VCaP (cell line): Measurements from ENCODE around the gene GATA3.

Experiments used
- H3K27ac ChIP-seq: fragments of 450-650 bp; 2 replicates; pipeline ENCODE4 v1.5.1; 2017
- TF ChIP-seq, protein P1 (sequence below): fragments of 450-650 bp; conservative IDR thresholded peaks from 2 replicates; pipeline ENCODE4 v1.5.1; 2017; ENCODE audit warnings: mild to moderate bottlenecking, moderate library complexity

The GATA3 gene

DNA sequence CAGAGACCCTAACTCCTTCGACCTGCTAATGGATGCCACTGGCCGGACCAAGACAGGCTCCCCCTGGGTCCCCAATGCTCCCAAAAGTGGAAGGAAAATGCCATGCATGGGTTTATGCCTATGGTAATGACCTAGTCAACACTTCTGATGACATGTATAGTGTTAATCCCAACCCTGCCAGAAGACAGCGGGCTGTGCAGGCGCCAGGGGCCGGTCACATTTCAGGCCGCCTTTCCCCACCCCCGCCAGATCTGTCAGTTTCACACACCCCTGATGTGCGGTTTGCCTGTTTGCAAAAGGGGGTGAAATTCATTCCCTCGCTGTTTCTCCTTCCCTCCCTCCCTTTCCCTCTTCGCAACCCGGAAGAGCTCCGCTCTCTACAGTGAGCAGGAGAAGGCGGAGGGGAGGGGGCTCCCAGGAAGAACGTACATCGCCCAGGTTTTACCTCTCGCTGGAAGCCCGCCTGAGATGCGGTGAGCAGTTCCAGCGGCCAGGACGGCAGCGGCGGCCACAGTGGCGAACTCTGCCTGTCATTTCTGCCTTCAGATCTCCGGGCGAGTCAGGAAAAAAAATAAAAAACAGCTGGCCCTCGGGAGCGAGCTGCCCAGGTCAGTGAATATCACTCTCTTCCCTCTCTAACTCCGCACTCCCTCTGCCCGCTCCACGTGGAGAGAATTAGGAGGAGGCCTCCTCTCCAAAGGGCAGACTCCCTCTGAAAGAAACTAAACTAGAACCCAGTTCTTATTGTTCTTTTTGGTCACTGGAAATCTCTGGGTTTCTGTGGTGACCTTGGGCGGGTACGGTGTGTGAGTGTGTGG, 9.4 kb upstream of the GATA3 start:
- TF ChIP-seq, protein P1, sequence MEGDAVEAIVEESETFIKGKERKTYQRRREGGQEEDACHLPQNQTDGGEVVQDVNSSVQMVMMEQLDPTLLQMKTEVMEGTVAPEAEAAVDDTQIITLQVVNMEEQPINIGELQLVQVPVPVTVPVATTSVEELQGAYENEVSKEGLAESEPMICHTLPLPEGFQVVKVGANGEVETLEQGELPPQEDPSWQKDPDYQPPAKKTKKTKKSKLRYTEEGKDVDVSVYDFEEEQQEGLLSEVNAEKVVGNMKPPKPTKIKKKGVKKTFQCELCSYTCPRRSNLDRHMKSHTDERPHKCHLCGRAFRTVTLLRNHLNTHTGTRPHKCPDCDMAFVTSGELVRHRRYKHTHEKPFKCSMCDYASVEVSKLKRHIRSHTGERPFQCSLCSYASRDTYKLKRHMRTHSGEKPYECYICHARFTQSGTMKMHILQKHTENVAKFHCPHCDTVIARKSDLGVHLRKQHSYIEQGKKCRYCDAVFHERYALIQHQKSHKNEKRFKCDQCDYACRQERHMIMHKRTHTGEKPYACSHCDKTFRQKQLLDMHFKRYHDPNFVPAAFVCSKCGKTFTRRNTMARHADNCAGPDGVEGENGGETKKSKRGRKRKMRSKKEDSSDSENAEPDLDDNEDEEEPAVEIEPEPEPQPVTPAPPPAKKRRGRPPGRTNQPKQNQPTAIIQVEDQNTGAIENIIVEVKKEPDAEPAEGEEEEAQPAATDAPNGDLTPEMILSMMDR = no peak
- no peak overlapping the region for H3K27ac ChIP-seq

DNA sequence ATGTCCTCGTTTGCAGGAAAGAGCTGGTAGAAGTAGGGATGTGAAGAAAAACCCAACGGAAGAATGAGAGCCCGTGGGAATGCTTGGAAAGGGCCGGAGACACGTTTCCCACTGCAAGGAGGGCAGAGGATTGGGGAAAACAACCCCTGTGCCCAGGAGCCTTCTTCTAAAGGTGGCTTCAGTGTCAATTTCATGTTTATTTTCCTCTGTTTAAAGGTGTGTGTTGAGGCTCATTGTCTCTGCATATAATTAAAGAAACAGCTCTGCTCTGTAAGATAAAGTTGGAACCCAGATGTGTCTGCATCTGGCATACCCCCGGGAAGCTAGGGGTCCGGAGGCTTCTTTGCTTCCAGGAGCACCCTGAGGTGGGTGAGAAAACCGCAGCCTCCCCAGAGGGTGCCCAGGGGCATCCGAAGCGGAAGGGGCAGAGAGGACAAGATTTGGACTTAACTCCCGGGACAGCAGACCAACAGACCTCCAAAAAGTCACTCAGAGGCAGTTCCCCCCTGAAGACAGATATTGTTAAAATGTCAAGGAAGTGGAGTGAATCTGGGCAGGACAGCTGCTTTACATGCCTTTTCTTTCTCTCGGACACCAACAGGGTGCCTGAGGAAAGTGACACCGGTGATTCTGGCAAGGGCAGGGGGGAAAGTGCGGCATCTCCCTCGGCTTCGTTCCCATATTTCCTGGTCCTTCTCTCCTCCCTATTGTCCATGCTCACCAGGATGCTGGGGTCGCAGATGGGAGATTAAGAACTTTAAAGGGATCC, 8.6 kb upstream of the GATA3 start:
- TF ChIP-seq, protein P1 = no peak
- no peak overlapping the region for H3K27ac ChIP-seq

DNA sequence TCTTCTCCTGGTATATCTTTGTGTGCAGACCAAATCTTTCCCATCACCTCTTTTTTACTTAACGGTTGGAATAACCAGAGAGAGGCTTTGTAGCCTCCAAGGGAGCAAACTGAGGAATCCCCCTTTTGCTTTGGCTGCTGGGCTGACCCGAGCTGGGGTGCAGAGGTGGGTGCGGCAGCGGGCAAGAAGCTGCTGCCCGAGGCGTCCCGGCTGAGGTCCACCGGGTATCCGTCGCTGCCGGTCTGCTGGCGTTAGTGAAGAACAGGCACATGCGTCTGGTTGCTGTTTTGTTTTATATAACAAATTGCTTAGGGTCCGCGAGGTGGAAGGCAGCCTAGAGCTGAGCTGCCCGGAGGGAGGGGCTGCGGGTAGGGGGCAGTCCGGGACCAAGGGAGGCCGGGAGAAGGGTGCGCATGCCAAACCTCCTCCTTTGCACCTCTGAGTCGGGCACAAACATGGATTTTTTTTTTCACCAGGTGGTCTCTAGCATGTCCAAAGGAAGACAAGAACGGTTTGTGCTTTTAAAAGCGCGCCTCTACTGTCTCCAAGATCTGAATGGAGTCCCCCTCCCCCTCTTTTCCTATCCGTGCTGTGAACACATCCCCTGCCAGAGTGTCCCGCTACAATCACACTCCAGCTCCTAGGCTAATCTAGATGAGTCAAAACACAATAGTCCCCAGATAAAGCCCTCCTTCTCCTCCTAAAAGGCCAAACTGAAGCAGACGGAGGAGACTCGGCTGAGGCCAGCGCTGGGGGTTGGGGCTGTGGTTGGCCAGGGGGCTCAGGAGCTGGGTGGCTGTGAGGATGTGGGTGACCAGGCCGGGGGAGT, 6.8 kb upstream of the GATA3 start:
- TF ChIP-seq, protein P1 = no peak
- no peak overlapping the region for H3K27ac ChIP-seq

DNA sequence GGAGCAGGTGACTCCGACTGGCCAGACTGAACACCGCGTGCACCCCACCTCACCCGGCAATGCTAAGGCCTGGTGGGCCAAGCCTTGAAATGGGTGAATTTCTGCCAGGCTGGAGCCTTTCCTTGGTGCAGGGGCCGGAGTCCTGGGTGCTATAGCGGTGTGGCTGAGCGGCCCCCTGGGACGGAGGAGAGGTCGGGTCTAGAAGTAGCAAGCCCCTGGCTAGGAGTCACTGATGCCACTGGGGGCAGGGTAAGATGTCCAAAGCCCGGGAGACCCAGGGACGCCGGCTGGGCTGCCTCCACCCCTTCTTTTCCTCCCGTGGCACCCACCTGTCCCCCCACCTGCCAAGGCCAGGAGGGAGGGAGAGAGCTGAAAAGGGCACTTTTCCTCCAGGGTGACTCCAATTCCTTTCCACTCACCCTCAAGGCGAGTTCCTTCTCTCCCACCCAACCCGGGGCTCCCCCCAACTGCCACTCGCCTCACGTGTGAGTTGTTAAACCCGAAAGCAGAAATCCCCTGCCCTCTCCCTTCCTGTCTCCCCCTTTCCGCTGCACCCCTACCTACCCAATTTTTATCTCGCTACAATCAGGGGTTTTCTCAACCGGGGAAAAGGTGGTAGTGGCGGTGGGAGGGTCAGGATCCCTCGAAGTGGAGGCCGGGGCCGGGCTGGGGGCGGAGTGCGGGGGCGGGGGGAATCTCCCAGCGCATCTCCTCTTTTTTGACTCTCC, 6.0 kb upstream of the GATA3 start:
- H3K27ac ChIP-seq = no peak overlapping the region
- TF ChIP-seq, protein P1 = no peak

DNA sequence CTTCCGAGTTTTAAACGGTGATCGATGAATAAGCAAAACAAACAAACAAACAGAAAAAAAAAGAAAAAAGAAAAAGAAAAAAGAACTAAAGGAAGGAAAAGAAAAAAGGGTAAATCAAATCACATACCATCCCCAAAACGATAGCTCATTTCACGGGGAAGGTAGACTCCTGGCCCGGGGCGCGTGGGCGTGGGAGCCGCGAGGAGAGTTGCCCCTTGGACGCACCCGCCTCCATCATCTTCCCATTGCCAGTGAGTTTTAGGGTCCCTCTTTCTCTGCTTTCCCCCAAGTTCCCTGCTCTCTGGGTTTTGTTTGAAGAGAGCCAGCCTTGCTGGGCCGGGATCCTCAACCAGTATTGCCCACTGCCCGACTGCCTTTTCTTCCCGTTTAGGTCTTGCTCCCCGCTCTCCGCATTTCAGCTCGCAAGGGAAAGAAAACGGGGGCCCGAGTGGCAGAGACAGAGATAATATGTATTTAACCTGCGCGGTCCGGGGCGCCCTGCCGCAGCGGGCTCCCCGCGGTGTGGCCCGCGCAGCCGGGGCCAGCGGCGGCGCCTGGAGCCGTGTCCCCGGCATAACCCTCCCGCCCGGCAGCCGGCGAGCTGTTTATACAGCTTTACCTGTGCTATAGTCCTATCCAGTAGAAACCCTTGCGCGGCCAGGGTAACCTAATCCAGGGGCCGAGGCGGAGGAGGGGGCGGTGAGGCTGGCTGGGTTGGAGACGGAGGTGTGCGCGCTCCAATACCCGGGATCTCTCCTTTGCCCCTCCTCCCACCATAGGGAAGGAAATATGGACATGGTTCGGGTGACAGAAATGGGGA, 5.2 kb upstream of the GATA3 start:
- no peak overlapping the region for H3K27ac ChIP-seq
- TF ChIP-seq, protein P1 = no peak

- TF ChIP-seq, protein P1 = no peak
- no peak overlapping the region for H3K27ac ChIP-seq
Measured at GRCh38 chr10:8049865-8050555, 4.5 kb upstream of the GATA3 start.
